GM21367 (cell line): ENCODE data around the gene EVPL.
"Not testable (repeated sequence)": the region's sequence is repeated elsewhere in the genome, so short reads cannot be mapped to it uniquely, and the experiment has no call there.

ENCODE experiments used
- ATAC-seq: cut with Tn5 transposase; IDR thresholded peaks from one replicate; pipeline ENCODE4 v1.9.1; 2021; ENCODE audit not compliant: unreplicated experiment

Gene EVPL

GRCh38 chr17:76000755-76001521, 26.2 kb downstream of the EVPL start, which contains the start of gene CDK3:
CDK3 (plus strand) TSS chr17:76000855; CDS start chr17:76001426, 571 bp downstream.
- ATAC-seq = no peak

- ATAC-seq = no peak
These were observed 26.9 kb downstream of the EVPL start for GRCh38 chr17:76000016-76000754.

GRCh38 chr17:75998327-75998795, 28.7 kb downstream of the EVPL start:
- ATAC-seq = no peak

GRCh38 chr17:75996665-75997590, 30.2 kb downstream of the EVPL start:
- ATAC-seq = no peak

- no peak for ATAC-seq
These were observed 31.7 kb downstream of the EVPL start for GRCh38 chr17:75995385-75995925.

GRCh38 chr17:75994802-75995370, 32.2 kb downstream of the EVPL start:
- no peak for ATAC-seq

- ATAC-seq = no peak
These were observed 35.7 kb downstream of the EVPL start for GRCh38 chr17:75991396-75991795.

GRCh38 chr17:75987041-75987440, 40.1 kb downstream of the EVPL start:
- no peak for ATAC-seq

- no peak for ATAC-seq
These were observed 41.1 kb downstream of the EVPL start for GRCh38 chr17:75985986-75986385.

- no peak for ATAC-seq
These were observed 43.5 kb downstream of the EVPL start for GRCh38 chr17:75983501-75984181.

GRCh38 chr17:75981019-75981615, 46.0 kb downstream of the EVPL start:
- no peak for ATAC-seq

- no peak for ATAC-seq
These were observed 46.7 kb downstream of the EVPL start for GRCh38 chr17:75980188-75981018.

- peak; percentile 15 for ATAC-seq
These were observed 47.4 kb downstream of the EVPL start for GRCh38 chr17:75979705-75980187.

GRCh38 chr17:75978938-75979704, 48.0 kb downstream of the EVPL start, which contains the start of the genes ACOX1 and TEN1:
ACOX1 (minus strand) TSS chr17:75979166; CDS start chr17:75979073, 93 bp downstream.
TEN1 (plus strand) TSS chr17:75979240; CDS start chr17:75986193, 6,953 bp downstream.
- ATAC-seq = peak; percentile 78

GRCh38 chr17:75976175-75976848, 50.8 kb downstream of the EVPL start:
- ATAC-seq = no peak

- no peak for ATAC-seq
These were observed 51.3 kb downstream of the EVPL start for GRCh38 chr17:75975757-75976174.

GRCh38 chr17:75975187-75975586, 51.9 kb downstream of the EVPL start:
- not testable (repeated sequence) for ATAC-seq
